ENCODE data around the gene SPART.

Gene SPART, protein sequence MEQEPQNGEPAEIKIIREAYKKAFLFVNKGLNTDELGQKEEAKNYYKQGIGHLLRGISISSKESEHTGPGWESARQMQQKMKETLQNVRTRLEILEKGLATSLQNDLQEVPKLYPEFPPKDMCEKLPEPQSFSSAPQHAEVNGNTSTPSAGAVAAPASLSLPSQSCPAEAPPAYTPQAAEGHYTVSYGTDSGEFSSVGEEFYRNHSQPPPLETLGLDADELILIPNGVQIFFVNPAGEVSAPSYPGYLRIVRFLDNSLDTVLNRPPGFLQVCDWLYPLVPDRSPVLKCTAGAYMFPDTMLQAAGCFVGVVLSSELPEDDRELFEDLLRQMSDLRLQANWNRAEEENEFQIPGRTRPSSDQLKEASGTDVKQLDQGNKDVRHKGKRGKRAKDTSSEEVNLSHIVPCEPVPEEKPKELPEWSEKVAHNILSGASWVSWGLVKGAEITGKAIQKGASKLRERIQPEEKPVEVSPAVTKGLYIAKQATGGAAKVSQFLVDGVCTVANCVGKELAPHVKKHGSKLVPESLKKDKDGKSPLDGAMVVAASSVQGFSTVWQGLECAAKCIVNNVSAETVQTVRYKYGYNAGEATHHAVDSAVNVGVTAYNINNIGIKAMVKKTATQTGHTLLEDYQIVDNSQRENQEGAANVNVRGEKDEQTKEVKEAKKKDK

DNA sequence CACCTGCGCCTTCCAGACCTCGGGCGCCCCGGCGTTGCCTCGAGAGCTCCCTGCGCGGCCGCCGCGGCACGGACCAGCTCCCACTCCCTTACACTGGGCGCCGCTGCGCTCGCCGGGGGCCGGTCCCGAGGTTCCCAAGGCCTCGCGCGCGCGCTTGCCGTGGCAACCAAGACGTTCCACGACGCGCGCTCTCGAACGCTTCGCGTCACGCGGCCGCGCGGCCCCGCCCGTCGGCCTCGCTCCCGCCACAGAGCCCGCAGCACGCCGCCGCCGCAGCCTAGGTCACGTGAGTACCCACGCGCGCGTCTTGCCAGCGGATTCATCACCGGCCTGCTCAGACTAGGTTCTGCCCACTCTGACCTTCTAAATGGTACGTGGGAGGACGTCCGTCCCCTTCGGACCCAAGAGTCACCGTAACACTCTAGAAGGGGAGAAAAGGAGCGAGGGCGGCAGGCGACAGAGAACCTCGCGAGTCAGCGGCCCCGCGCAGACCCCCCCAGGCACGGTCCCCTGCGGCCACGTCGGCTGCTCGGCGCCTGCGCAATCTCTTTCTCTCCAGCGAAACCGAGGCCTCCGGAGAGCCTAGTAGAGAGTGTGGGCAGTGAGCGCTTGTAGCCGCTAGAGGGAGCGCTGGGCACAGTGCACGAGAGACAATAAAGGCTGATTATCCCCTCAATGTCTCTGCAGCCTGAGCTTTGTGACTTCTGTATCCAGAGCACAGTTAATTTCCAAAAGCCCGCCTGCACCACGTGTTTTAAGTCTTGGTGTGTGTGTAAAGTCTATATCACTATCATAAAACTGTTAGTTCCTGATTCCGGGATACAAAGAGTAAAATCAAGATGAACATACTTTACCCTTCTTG is at the start of gene SPART:
Gene SPART, minus strand, starts transcription at position 173 of the 862 bp plus-strand sequence. CDS start 10,564 bp downstream, outside the sequence.
- peak; percentile 41 to 76 for DNase-seq (ENCODE audit: low read depth in 2 of 2, low spot score in 1 of 2)

DNA sequence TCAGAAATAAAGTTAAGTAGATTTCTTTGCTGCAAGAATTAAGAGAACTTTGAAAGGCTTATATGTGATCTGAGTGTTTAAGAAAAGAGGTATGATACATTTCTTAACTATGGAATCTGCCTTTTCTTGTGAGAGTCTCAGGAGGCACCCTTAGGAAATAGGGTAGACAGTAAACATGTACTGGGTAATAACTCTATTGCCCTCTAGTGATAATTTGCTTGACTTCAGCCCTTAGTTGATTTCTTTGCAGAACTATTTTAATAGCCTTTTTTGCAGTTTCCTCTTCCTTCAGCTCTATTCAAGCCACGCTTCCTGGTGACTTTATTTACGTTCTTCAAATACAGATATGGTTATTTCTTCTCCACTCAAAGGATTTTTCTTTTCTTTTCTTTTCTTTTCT is 49.1 kb upstream of the SPART start:
- DNase-seq (ENCODE audit: low read depth in 2 of 2, low spot score in 1 of 2) = no peak

DNA sequence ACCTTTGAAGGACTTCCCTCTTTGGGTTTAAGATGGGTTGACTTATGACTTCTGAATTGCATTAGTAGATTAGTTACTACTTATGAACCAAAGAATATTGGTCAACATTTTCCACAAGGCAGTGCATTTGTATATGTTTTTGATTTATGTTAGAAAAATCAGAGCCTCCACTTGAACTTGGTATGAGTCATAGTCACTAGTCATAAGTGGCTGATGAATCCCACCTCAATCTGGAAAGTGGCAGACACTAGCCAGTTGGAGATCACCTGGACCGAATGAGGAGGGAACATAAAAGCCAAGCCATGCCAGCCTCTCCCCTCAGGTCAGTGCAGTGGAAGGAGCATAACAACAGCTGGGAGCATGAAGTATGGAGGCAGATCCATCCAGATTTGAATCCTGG is 39.3 kb upstream of the SPART start:
- DNase-seq (ENCODE audit: low read depth in 2 of 2, low spot score in 1 of 2) = no peak

DNA sequence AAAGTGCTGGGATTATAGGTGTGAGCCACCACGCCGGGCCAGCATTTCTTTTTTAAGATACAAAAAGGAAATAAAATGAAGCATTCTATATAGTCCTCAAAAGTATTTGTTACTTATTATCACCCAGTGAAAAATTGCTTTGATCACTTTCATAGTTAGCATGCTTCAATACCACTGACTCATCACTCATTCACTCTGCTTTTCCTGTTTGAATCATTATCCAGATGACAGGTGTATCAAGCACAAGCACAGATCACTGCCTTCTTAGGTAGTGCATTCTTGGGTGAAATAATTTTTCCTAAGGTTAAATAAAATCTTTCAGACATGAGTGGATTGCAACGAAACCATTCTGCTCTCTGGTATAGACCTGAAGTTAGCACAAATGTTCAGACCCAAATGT is 35.8 kb upstream of the SPART start:
- DNase-seq (ENCODE audit: low read depth in 2 of 2, low spot score in 1 of 2) = no peak

DNA sequence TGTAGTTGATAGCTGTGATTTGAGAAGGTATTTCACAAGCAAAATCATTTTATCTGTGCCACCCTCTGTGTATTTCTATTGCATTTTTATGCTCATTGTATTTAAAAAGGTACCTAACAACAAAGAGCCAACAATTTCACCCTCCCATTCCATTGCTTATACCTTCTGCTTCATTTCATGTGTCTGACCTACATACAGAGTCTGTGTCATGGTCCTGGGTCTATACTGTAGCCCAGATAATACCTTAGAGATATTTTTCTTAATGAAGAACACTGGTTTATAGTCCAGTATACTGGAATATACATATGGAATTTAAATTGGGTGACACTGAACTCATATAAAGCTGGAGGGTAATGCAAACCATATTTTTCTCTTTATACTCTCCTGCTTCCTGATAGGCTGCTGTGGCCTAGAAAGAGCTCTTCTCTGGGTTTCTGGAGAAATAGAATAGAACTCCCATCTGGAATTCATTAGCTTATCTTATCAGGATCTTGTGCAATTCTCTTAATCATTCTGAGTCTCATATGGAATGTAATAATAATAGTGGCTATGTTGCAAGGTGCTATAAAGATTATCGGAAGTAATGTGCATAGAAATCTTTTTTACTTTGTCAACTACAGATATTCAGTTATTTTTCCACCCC is 31.8 kb upstream of the SPART start:
- DNase-seq (ENCODE audit: low read depth in 2 of 2, low spot score in 1 of 2) = no peak

DNA sequence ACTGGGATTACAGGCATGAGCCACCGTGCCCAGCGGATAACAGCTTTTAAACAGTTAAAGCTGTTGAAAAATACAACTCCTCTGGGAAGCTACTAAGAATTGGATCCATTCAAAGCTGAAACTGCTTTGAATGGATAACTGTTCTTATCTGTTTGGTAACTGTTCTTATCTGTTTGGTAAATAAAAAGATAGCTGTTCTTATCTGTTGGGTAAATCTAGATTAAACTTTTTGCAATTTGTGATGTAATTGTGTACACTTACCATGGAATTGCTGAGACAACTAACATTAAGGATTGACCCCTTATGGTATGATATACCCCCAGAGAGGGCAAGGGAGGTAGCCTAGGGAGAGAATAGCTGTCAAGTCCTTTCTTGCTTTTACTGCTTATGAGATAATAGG is 27.9 kb upstream of the SPART start:
- no peak for DNase-seq (ENCODE audit: low read depth in 2 of 2, low spot score in 1 of 2)

DNA sequence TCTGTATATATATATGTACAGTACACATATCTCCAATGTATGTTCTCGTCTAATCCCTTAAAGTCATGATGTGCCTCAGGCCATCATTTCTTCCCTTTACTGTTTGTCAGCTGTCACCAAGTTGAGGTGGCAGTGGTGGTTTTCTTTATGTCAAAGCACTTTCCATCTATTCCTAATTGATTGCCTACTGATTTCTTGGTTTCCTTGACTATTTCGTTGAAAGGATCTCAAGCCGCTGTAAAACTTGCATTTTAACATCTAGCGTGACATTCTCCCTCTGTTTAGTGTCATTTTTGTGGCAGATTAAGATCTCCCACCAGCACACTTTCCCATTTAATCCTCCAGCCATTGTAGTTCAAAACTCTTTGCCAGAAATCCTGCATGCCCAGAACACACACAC is 25.0 kb upstream of the SPART start:
- no peak for DNase-seq (ENCODE audit: low read depth in 2 of 2, low spot score in 1 of 2)

DNA sequence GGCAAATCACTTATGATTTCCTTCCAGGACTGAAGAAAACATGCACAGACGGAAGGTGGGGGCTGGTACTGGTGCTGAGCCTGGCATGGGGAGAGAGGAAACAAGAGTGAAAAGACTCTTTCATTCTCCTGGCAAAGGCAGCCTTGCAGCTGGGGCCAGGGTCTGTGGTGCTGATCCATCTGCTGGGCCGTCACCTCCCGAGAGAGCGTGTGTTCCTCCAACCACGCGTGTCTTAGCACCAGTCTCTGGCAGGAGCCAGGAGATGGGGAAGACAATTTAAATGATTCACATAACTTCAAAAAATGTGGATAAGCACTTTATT is 23.9 kb upstream of the SPART start:
- DNase-seq (ENCODE audit: low read depth in 2 of 2, low spot score in 1 of 2) = no peak

DNA sequence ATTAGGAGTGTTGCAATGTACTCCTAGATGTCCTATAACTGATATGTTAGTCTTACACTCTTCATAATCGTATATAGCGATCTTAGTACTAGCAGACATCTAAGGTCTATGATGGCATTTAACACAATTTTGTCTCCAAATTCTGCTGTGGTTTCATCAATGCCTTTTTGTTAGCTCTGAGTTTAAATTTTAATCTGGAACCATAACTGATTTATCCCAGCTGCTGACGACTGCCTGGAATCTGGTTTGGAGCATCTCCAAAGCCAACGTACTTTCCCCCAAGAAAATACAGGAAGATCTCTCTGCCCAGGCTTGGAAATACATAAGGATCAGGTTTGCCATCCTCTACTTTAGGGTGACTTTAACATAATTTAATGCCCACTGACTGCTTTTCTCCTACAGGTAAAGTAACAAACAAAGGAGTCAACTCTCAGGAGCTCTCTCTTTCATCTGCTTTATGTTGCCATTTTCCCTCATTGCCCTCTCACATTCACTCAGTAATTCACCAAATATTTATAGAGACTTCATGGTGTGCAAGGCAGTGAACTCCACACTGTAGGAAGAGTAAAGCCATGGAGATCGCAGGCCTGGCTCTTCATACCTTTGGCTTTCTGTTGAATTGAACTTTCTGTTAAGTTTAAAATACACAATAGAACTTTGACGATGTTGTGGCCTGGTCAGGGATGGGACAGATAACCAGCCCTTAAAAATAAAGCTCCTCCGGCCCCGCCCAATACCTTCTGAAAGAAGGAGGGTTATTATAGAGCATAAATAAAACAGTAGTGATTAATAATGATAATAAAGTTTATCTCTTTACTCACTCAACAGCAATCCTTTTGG is 23.3 kb upstream of the SPART start:
- DNase-seq (ENCODE audit: low read depth in 2 of 2, low spot score in 1 of 2) = no peak

DNA sequence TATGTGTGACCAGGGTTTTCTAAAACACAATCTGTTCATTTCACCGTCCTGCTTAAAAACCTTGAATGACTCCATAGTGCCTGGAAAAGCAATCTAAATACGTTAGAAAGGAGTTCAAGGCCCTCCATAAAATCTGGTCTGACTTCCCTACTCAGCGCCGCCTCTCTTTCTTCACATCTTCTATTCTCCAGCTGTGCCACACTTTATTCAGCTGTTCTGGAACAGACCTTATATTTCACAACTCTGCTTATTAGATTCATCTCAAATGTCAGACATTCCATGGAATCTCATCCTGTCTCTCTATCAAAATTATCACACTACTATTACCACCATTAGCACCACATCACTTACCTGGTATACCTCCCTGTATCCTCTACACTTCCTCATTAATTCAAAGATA is 19.8 kb upstream of the SPART start:
- no peak for DNase-seq (ENCODE audit: low read depth in 2 of 2, low spot score in 1 of 2)

DNA sequence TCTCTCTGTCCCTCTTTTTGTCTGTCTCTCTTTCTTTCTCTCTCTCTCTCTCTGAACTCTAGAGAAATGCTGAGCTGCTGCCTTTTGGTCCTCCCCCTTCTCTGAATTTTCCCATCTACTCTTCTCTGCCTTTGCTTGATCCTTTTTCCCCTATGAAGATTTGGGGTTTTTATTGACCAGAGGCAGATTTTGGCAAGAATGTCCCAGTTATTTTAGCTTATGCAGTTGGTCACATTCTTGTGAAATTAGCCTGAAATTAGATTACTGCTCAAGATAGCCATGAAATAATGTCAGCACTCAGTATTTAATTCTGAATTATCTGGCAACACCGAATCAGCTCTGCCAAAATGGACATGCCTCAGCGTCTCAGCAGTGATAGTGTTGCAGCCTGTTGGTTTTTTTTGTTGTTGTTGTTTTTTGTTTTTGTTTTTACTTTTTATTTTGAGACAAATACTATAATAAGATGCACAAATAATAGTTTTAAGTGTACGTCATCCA is 17.2 kb upstream of the SPART start:
- no peak for DNase-seq (ENCODE audit: low read depth in 2 of 2, low spot score in 1 of 2)

DNA sequence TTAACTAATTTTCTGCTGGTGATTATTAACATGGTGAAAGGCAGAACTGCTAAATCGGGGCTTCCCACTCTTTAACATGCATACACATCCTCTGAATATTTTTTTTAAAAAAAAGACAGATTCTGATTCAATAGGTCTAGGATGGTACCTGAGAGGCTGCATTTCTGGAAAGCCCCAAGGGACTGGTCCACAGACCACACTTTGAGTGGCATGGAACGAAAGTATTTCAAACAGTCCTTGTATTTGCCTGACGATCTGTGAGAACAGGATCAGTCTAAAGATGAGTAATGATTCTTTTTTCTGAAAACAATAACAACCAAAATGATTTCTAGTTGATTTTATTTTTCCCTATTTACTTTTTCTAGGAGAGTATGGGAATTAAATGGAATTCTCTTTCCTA is 16.7 kb upstream of the SPART start:
- no peak for DNase-seq (ENCODE audit: low read depth in 2 of 2, low spot score in 1 of 2)

DNA sequence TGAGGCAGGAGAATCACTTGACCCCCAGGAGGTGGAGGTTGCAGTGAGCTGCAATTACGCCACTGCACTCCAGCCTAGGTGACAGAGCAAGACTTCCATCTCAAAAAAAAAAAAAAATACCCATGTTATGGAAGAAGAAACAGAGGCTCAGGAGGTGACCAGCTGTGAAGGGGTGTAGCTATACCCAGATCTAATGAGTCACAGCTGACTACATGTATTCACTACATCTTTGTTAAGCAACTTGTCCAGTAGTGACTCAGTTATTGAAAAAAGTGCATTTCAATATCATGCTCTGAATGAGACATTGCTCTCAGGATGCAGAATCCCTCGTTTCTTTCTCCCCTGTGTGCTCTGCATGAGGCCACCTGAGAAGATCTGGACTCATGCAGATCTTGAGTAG is 16.1 kb upstream of the SPART start:
- no peak for DNase-seq (ENCODE audit: low read depth in 2 of 2, low spot score in 1 of 2)

DNA sequence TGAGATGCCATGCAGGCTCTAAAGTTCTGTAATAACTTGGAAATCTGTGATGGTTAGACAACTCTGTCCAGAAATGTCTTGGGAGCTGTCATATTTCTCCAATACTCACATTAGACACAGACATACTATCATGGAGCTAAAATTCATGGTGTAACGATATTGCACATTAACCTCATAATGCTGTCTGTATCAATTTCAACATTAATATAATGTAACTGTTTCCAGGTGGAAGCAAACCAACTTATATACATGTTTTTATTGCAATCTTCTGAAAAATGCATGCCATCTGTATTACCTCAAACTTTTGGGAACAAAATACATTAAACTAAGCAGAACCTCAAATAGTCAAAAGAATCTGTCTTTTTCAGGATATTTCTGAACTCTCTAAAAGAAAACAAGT is 14.7 kb upstream of the SPART start:
- DNase-seq (ENCODE audit: low read depth in 2 of 2, low spot score in 1 of 2) = no peak

DNA sequence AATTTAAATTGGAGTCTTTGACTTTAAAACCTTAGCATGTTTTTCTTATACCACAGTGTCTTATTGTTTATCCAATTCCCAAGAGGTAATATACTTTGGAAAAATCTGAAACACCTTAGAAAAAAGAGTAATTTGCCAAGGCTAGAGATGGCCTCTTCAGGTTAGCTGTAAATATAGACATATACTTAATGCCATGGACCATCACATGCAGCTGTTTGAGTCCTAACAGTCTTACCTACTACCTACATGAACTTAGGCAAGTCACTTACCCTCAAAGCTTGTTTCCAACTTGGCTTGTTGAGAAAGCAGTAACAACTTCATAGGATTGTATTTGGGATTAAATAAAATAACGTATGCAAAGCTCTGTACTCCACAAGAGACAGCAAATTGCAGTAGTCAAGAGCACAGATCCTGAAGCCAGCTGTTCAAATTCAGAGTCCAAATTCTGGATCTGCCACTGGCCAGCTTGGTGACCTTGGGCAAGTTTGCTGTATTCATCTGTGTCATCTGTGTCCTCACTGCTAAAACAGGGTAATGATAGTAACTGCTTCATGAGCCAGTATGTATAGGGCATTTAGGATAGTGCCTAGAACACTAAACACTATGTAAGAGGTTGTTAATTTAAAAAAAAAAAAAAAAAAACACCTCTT is 13.2 kb upstream of the SPART start:
- no peak for DNase-seq (ENCODE audit: low read depth in 2 of 2, low spot score in 1 of 2)

DNA sequence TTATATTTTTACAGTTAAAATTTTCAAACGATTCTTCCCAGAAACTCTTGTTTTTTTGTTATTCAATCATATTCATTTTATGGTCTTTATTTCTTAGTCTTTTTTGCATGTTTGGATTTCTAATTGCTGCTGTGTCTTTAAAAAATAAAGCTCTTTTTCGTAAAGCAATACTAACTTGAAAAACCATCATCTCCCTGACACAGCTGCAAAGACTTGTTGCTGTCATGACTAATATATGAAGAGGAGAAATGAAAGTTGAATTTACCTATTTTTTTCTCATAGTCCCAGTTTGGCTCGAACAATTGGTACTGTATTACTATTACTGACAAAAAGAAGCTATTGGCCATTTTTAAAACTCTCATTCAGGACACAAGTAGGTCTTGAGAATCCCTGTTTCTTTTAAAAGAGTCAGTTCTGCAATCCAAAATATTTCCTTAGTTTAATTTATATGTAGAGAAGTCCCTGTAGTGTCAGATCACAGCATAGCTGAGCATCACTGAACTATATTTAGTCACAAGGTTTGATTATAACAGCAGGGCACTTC is 12.1 kb upstream of the SPART start:
- no peak for DNase-seq (ENCODE audit: low read depth in 2 of 2, low spot score in 1 of 2)

DNA sequence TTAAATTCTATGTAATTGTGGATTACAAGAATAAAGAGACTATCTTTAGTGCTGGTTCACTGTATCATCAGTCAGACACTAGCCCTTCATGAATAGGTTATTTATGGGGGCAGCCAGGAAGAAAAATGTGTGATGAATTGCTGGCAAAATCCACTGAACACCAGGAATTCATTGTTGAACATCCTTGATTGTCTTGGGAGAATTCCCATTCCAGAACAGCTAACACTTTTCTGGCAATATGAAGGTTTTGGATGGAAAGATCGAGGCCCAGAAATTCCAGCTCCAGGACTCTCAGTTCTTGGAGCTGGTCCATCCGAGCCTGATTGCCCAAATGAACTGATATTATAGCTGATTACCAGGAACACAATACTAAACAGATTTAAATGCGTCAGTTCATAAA is 11.5 kb upstream of the SPART start:
- no peak for DNase-seq (ENCODE audit: low read depth in 2 of 2, low spot score in 1 of 2)

DNA sequence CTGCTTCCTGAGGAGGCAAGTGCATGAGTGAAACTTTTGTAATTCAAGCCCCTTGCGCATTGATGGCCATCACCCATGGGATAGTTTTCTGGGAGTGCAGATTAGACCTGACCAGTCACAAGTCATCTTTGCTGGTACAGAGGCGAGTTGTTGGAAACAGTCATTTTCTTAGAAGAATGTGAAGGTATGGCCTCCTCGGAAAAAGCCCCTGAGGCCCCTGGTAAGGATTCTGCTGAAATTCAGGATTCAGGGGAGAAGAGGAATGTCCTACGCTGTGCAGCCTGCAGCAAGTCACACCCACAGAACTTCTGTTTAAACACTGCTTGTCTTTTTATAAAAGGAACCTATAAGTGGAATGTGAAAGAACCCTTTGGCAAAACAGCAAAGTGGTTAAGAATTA is 11.0 kb upstream of the SPART start:
- DNase-seq (ENCODE audit: low read depth in 2 of 2, low spot score in 1 of 2) = no peak

DNA sequence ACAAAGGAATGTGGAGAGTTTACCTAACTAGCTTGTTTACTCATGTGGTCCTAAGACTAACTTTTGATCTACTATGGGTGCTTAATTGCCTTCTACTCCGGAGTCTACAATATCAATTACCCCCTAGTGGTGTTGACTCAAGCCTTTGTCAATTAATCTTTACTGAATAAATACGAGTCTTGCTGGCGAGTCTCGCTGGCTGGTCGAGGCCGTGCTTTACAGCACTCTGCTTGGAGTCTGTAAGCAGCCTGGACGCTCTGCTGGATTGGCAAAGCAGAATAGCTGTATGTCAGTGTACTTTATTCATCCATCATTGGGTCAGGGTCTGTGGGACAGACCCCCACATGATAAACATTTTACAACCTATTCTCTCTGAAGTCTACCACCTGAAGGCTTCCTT is 9.9 kb upstream of the SPART start:
- DNase-seq (ENCODE audit: low read depth in 2 of 2, low spot score in 1 of 2) = no peak

DNA sequence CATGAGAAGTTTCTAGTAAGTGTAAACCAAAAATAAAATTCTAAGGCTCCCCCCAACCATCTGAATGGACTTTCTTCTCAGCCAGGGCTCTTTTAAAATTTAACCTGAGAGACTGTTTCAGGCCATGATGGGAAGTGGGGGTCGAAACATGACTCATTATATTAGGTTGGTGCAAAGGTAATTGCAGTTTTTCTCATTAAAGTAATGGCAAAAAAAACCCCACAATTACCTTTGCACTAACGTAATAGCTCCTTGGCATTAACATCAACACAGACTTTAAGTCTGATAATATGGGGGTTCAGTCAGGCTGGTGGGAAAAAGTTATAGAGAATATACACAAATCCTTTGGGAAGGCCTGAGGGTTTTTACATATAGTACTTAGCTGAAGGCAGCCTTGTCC is 9.4 kb upstream of the SPART start:
- DNase-seq (ENCODE audit: low read depth in 2 of 2, low spot score in 1 of 2) = no peak
